ENCODE measurements around the gene RNF123. TPM values are rescaled to one million over a fixed set of nuclear protein-coding genes. Genes with fewer than 3 reads are reported as not detected.
A peak's percentile ranks its signal among the peaks of the same experiment; 100 is the strongest.

RNF123 gene
- total RNA-seq, 1 experiment from 2014 or later = 47.1 TPM

- no peak for TF ChIP-seq NFYB (CRISPR knock-in tag; conservative IDR thresholded peaks at IDR 0.05; ENCODE audit: low read depth)
- peak; percentile 4; the same call in 1 of the 2 replicates for TF ChIP-seq AFF4 (CRISPR knock-in tag; IDR thresholded peaks at IDR 0.05; ENCODE audit: borderline replicate concordance)
- TF ChIP-seq E2F4 (CRISPR knock-in tag; IDR thresholded peaks at IDR 0.05; ENCODE audit: borderline replicate concordance, low read depth) = 0 out of 2 replicates have a peak, but pooled peaks have one; percentile 25
- TF ChIP-seq USF2 (CRISPR knock-in tag; IDR thresholded peaks at IDR 0.05) = no peak
- TF ChIP-seq ZNF671 (CRISPR knock-in tag; IDR thresholded peaks at IDR 0.05) = 0 out of 2 replicates have a peak, but pooled peaks have one; percentile 39
- TF ChIP-seq IRF1 (CRISPR knock-in tag; IDR thresholded peaks at IDR 0.05) = no peak
- no peak for TF ChIP-seq ESRRA (CRISPR knock-in tag; IDR thresholded peaks at IDR 0.05; ENCODE audit: borderline replicate concordance)
- TF ChIP-seq NR3C1 (CRISPR knock-in tag; conservative IDR thresholded peaks at IDR 0.05; ENCODE audit: low read depth) = no peak
- TF ChIP-seq HMGA2 (CRISPR knock-in tag; IDR thresholded peaks at IDR 0.05) = no peak
- no peak for TF ChIP-seq FOXK1 (CRISPR knock-in tag; IDR thresholded peaks at IDR 0.05)
- TF ChIP-seq ZNF512 (CRISPR knock-in tag; IDR thresholded peaks at IDR 0.05; ENCODE audit: borderline replicate concordance) = no peak
- 0 out of 2 replicates have a peak, but pooled peaks have one; percentile 52 for TF ChIP-seq TCF7 (CRISPR knock-in tag; IDR thresholded peaks at IDR 0.05; ENCODE audit: low read depth)
- TF ChIP-seq ZNF416 (CRISPR knock-in tag; IDR thresholded peaks at IDR 0.05) = no peak
- ChIA-PET POLR2A (interaction anchor here (0.5 to 2.0 kb wide), 6 partner anchors 15 to 1463 kb away, joined by 3 to 7 read pairs (median 6); partner anchors contain the start of gene IP6K1), CTCF (interaction anchor here (0.8 to 4.4 kb wide), 21 partner anchors 11 to 378 kb away, joined by 3 to 45 read pairs (median 5); partner anchors contain the start of genes CAMKV, INKA1, IP6K1 and USP4)
- peak overlapping the region; percentile 92 for H3K4me3 Mint-ChIP-seq
- no peak for ATAC-seq
- no peaks in the 10 kb centered on the region for H3K27me3 Mint-ChIP-seq (ENCODE audit: low read depth)
- H3K9me3 Mint-ChIP-seq = no peaks in the 10 kb centered on the region
- DNase-seq (ENCODE audit: low spot score) = no peak
- peak overlapping the region; percentile 92 for H3K27ac Mint-ChIP-seq
- peaks cover 12% of the 10 kb centered on the region for H3K36me3 Mint-ChIP-seq
- H3K4me1 Mint-ChIP-seq = peaks cover 11% of the 10 kb centered on the region
Observed at GRCh38 chr3:49717959-49718857, 28.9 kb downstream of the RNF123 start.

GRCh38 chr3:49718858-49719213 is 29.5 kb downstream of the RNF123 start:
- H3K9me3 Mint-ChIP-seq = no peaks in the 10 kb centered on the region
- DNase-seq (ENCODE audit: low spot score) (peak; percentile 61), ATAC-seq (peak; percentile 3)
- H3K27me3 Mint-ChIP-seq (ENCODE audit: low read depth) = no peaks in the 10 kb centered on the region
- peaks cover 12% of the 10 kb centered on the region for H3K36me3 Mint-ChIP-seq
- CTCF ChIA-PET = interaction anchor here (0.5 to 4.4 kb wide), 21 partner anchors 10 to 402 kb away, joined by 3 to 45 read pairs (median 5); partner anchors contain the start of genes CAMKV, INKA1 and IP6K1
- peak overlapping the region; percentile 92 for H3K4me3 Mint-ChIP-seq
- POLR2A ChIA-PET = interaction anchor here (0.5 to 2.0 kb wide), 6 partner anchors 15 to 1464 kb away, joined by 3 to 7 read pairs (median 6); partner anchors contain the start of gene IP6K1
- peak overlapping the region; percentile 92 for H3K27ac Mint-ChIP-seq
- peaks cover 11% of the 10 kb centered on the region for H3K4me1 Mint-ChIP-seq
- TF ChIP-seq FOXK1 (CRISPR knock-in tag; IDR thresholded peaks at IDR 0.05) = 0 out of 2 replicates have a peak, but pooled peaks have one; percentile 19
- TF ChIP-seq CBFB (CRISPR knock-in tag; IDR thresholded peaks at IDR 0.05; ENCODE audit: low read depth) = no peak
- TF ChIP-seq ZNF423 (CRISPR knock-in tag; IDR thresholded peaks at IDR 0.05) = no peak
- TF ChIP-seq MXD4 (CRISPR knock-in tag; IDR thresholded peaks at IDR 0.05; ENCODE audit: borderline replicate concordance) = no peak
- no peak for TF ChIP-seq E2F4 (CRISPR knock-in tag; IDR thresholded peaks at IDR 0.05; ENCODE audit: borderline replicate concordance, low read depth)
- 0 out of 2 replicates have a peak, but pooled peaks have one; percentile 25 for TF ChIP-seq ESRRA (CRISPR knock-in tag; IDR thresholded peaks at IDR 0.05; ENCODE audit: borderline replicate concordance)
- TF ChIP-seq ZNF671 (CRISPR knock-in tag; IDR thresholded peaks at IDR 0.05) = no peak
- no peak for TF ChIP-seq ZMAT4 (CRISPR knock-in tag; IDR thresholded peaks at IDR 0.05)
- TF ChIP-seq USF1 (CRISPR knock-in tag; IDR thresholded peaks at IDR 0.05) = peak; percentile 14; the same call in 1 of the 2 replicates
